AG09309 (cell line): ENCODE measurements around the gene KCNIP3.

Experiments used
- DNase-seq: peaks from one replicate; pipeline ENCODE4 v3.0.0-alpha.2; 2010; ENCODE audit warnings: low read depth
- H3K4me3 ChIP-seq: 2 replicates; pipeline ENCODE4 v1.5.1; 2011; ENCODE audit warnings: mild to moderate bottlenecking, low read depth, low read length, moderate library complexity; ENCODE audit not compliant: control insufficient read depth
- TF ChIP-seq, protein P1 (sequence below): IDR thresholded peaks from 2 replicates; pipeline ENCODE4 v1.5.1; 2011; ENCODE audit warnings: mild to moderate bottlenecking, low read depth, low read length, inconsistent platforms; ENCODE audit not compliant: insufficient read depth, control insufficient read depth; ENCODE audit errors: missing control alignments

KCNIP3 gene

DNA sequence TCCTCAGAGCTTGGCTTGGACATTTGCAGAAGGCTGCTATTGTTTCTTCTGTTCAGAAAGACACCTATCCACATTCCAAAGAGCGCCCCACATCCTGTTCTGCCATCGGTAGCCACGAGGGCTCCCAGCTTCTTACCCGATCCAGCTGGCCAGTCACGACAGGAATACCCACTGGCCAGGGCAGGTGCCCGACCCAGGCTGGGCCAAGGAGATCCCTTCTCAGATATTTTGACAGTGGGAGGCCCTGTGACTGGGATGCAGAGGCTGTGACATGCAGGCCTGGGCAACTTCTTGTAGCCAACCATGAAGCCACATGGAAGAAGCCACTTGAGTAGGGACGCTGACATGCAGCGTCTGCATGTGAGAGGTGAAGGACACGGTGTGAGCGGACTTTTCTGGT lies 34.5 kb downstream of the KCNIP3 start:
- no peak for DNase-seq
- TF ChIP-seq, protein P1, sequence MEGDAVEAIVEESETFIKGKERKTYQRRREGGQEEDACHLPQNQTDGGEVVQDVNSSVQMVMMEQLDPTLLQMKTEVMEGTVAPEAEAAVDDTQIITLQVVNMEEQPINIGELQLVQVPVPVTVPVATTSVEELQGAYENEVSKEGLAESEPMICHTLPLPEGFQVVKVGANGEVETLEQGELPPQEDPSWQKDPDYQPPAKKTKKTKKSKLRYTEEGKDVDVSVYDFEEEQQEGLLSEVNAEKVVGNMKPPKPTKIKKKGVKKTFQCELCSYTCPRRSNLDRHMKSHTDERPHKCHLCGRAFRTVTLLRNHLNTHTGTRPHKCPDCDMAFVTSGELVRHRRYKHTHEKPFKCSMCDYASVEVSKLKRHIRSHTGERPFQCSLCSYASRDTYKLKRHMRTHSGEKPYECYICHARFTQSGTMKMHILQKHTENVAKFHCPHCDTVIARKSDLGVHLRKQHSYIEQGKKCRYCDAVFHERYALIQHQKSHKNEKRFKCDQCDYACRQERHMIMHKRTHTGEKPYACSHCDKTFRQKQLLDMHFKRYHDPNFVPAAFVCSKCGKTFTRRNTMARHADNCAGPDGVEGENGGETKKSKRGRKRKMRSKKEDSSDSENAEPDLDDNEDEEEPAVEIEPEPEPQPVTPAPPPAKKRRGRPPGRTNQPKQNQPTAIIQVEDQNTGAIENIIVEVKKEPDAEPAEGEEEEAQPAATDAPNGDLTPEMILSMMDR = no peak
- no peak overlapping the region for H3K4me3 ChIP-seq

DNA sequence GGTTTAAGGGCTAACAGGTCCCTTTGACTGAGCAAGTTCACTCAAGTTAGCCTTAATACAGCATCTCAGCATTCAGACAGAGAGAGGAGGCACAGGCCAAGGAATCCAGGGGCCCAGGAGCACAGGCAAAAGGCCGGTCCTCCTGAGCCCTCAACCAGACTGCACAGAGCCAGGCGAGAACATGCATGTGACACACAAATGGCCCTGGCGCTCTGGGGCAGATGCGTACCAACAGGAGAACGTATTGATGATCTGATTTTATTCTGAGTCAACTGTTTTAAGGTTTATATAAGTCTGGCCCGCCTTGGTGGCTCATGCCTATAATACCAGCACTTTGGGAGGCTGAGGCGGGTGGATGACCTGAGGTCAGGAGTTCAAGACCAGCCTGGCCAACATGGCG lies 34.9 kb downstream of the KCNIP3 start:
- no peak for DNase-seq
- no peak overlapping the region for H3K4me3 ChIP-seq
- TF ChIP-seq, protein P1 = no peak

GRCh38 chr2:95333056-95333455 lies 35.9 kb downstream of the KCNIP3 start:
- H3K4me3 ChIP-seq = no peak overlapping the region
- TF ChIP-seq, protein P1 = no peak
- no peak for DNase-seq

DNA sequence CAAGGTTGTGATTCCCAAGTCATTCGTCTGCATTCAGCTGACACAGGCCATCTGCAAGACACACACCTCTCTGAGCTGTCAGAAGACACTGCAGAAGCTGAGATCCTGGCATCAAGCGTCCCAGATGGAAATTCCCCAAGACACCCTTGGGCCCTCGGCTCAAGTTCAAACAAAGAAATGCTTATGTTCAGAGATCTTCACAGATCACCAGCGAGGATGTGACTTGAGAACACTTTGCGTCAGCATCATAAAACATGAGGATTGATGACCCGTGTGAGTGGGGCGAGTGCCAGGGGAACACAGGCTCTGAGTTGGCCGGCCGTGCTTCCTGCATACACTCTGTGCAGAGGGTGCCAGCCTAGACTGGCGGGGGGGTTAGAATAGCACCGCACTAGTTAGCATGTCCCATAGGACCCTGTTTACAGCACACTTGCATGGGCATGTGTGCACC lies 36.8 kb downstream of the KCNIP3 start:
- no peak for DNase-seq
- TF ChIP-seq, protein P1 = no peak
- no peak overlapping the region for H3K4me3 ChIP-seq

GRCh38 chr2:95334916-95335641 lies 37.9 kb downstream of the KCNIP3 start:
- DNase-seq = no peak
- no peak overlapping the region for H3K4me3 ChIP-seq
- TF ChIP-seq, protein P1 = no peak

DNA sequence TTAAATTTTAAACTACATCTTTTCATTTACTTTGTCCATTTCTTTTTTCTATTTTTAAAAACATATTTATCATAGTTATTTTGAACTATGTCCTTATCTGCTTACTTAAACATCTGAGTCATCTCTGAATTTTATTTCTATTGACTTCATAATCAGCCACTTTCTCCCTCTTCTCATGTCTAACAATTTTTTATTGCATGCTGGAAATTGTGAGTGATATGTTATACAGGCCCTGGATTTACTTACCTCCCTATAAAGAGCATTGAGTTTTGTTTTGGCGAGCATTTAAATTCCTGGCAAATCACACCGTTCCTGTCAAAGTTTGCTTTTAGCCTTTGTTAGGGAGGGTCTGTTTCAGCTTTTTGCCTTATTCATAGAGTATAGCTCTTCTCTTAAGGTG lies 39.3 kb downstream of the KCNIP3 start:
- TF ChIP-seq, protein P1 = no peak
- no peak overlapping the region for H3K4me3 ChIP-seq
- DNase-seq = no peak
